Smooth muscle cell (in vitro differentiated cells): Measurements from ENCODE around the gene FBXO21. TPM values are rescaled to one million over a fixed set of nuclear protein-coding genes. Genes with fewer than 3 reads are reported as not detected.
"Not testable (repeated sequence)": the region's sequence is repeated elsewhere in the genome, so short reads cannot be mapped to it uniquely, and the experiment has no call there.

ENCODE experiments used
- DNase-seq: peaks from one replicate; lab custom pipeline; 2025; ENCODE audit not compliant: unreplicated experiment; lab: John Stamatoyannopoulos, UW
- H2AFZ ChIP-seq: fragments of 200-600 bp; sonication (generic); 2 replicates; pipeline ENCODE4 v1.6.0; 2016; ENCODE audit warnings: antibody characterized with exemption, low read depth, mild to moderate bottlenecking
- H3F3A ChIP-seq: fragments of 200-600 bp; sonication (generic); 2 replicates; pipeline ENCODE4 v1.6.0; 2017; ENCODE audit warnings: antibody characterized with exemption, low read depth
- H3K27ac ChIP-seq: fragments of 200-600 bp; sonication (generic); 2 replicates; pipeline ENCODE4 v1.5.1; 2016; ENCODE audit warnings: low read depth, mild to moderate bottlenecking
- H3K27me3 ChIP-seq: fragments of 200-600 bp; sonication (generic); 2 replicates; pipeline ENCODE4 v1.6.1; 2016; ENCODE audit warnings: low read depth, mild to moderate bottlenecking
- H3K36me3 ChIP-seq: fragments of 200-600 bp; sonication (generic); 2 replicates; pipeline ENCODE4 v1.5.1; 2016; ENCODE audit warnings: low read depth
- H3K4me1 ChIP-seq: fragments of 200-600 bp; sonication (generic); 2 replicates; pipeline ENCODE4 v1.5.1; 2016; ENCODE audit warnings: low read depth
- H3K4me2 ChIP-seq: fragments of 200-600 bp; sonication (generic); 2 replicates; pipeline ENCODE4 v1.6.0; 2016; ENCODE audit warnings: mild to moderate bottlenecking
- H3K4me3 ChIP-seq: fragments of 200-600 bp; sonication (generic); 2 replicates; pipeline ENCODE4 v1.5.1; 2016; ENCODE audit warnings: mild to moderate bottlenecking
- H3K79me2 ChIP-seq: fragments of 200-600 bp; sonication (generic); 2 replicates; pipeline ENCODE4 v1.6.0; 2016; ENCODE audit warnings: low read depth, mild to moderate bottlenecking
- H3K9ac ChIP-seq: fragments of 200-600 bp; sonication (generic); 2 replicates; pipeline ENCODE4 v1.6.0; 2016; ENCODE audit warnings: low read depth
- H3K9me3 ChIP-seq: fragments of 200-600 bp; sonication (generic); replicated peaks from 2 replicates; pipeline ENCODE4 v1.5.1; 2016; ENCODE audit warnings: low read depth
- H4K20me1 ChIP-seq: fragments of 200-600 bp; sonication (generic); 2 replicates; pipeline ENCODE4 v1.6.0; 2016; ENCODE audit warnings: low read depth
- CTCF ChIP-seq: fragments of 200-600 bp; sonication (generic); IDR thresholded peaks from 2 replicates; pipeline ENCODE4 v1.5.1; 2017; ENCODE audit warnings: borderline replicate concordance, mild to moderate bottlenecking, antibody characterized with exemption; ENCODE audit not compliant: insufficient read depth, poor library complexity, severe bottlenecking
- WGBS: methylation state at CpG from one replicate; pipeline ENCODE4 v1.1.7; 2016; ENCODE audit warnings: low lambda C conversion rate; 5-methylcytosine and 5-hydroxymethylcytosine counted together
- polyA plus RNA-seq: library from polyadenylated mRNA; unstranded; fragments of >200 nt; fragmentation: Nextera tagmentation; extraction: Ambion mirVana; gene quantifications from 2 replicates; pipeline ENCODE4 v1.2.1, GENCODE V29; 2016
- total RNA-seq: library from RNA; depleted of rRNA; stranded (reverse); fragments of >200 nt; gene quantifications from 2 replicates; pipeline ENCODE4 v1.2.3, GENCODE V29; 2014

FBXO21 gene
- total and polyA plus RNA-seq, 2 experiments from 2014 or later = 46.9 to 75.2 TPM

- no peak overlapping the region for H3K4me2 ChIP-seq
- H3K9ac ChIP-seq = no peak overlapping the region
- no peaks in the 10 kb centered on the region for H3K36me3 ChIP-seq
- no peak overlapping the region for H2AFZ ChIP-seq
- no peak for TF ChIP-seq CTCF
- no peaks in the 10 kb centered on the region for H3K4me1 ChIP-seq
- WGBS = 87% methylated on average over 16 of the region's 16 CpGs
- H3K9me3 ChIP-seq = no peaks in the 10 kb centered on the region
- DNase-seq = no peak
- H3F3A ChIP-seq = no peaks in the 10 kb centered on the region
- no peak overlapping the region for H3K4me3 ChIP-seq
- no peaks in the 10 kb centered on the region for H3K79me2 ChIP-seq
- no peaks in the 10 kb centered on the region for H3K27me3 ChIP-seq
- no peak overlapping the region for H3K27ac ChIP-seq
- no peaks in the 10 kb centered on the region for H4K20me1 ChIP-seq
These were observed 17.9 kb upstream of the FBXO21 start for GRCh38 chr12:117208206-117208605.

GRCh38 chr12:117207675-117208074 lies 17.4 kb upstream of the FBXO21 start:
- Histone ChIP-seq H3K4me1 (no peaks in the 10 kb centered on the region), H3K9ac (no peak overlapping the region), H4K20me1 (no peaks in the 10 kb centered on the region), H3K79me2 (no peaks in the 10 kb centered on the region), H3K27me3 (no peaks in the 10 kb centered on the region), H3K36me3 (no peaks in the 10 kb centered on the region), H3K4me3 (no peak overlapping the region), H3K4me2 (no peak overlapping the region), H3K9me3 (no peaks in the 10 kb centered on the region), H3K27ac (no peak overlapping the region), H3F3A (no peaks in the 10 kb centered on the region), H2AFZ (no peak overlapping the region)
- no peak for TF ChIP-seq CTCF
- WGBS = 20% methylated on average over 2 of the region's 2 CpGs
- DNase-seq = no peak

- no peak for DNase-seq
- no peaks in the 10 kb centered on the region for H3F3A ChIP-seq
- H4K20me1 ChIP-seq = no peaks in the 10 kb centered on the region
- H2AFZ ChIP-seq = no peak overlapping the region
- no peaks in the 10 kb centered on the region for H3K4me1 ChIP-seq
- no peaks in the 10 kb centered on the region for H3K36me3 ChIP-seq
- no peaks in the 10 kb centered on the region for H3K9me3 ChIP-seq
- no peaks in the 10 kb centered on the region for H3K27me3 ChIP-seq
- no peak for TF ChIP-seq CTCF
- WGBS = 91% methylated on average over 9 of the region's 9 CpGs
- no peak overlapping the region for H3K27ac ChIP-seq
- no peak overlapping the region for H3K4me3 ChIP-seq
- H3K4me2 ChIP-seq = no peak overlapping the region
- H3K9ac ChIP-seq = no peak overlapping the region
- no peaks in the 10 kb centered on the region for H3K79me2 ChIP-seq
These were observed 12.3 kb upstream of the FBXO21 start for GRCh38 chr12:117202556-117202955.

GRCh38 chr12:117202033-117202432 lies 11.8 kb upstream of the FBXO21 start:
- Histone ChIP-seq H2AFZ (no peak overlapping the region), H3K4me1 (no peaks in the 10 kb centered on the region), H3K9me3 (no peaks in the 10 kb centered on the region), H3K9ac (no peak overlapping the region), H3K4me2 (no peak overlapping the region), H3K4me3 (no peak overlapping the region), H3K36me3 (no peaks in the 10 kb centered on the region), H3F3A (no peaks in the 10 kb centered on the region), H4K20me1 (no peaks in the 10 kb centered on the region), H3K27me3 (no peaks in the 10 kb centered on the region), H3K79me2 (no peaks in the 10 kb centered on the region), H3K27ac (no peak overlapping the region)
- TF ChIP-seq CTCF = no peak
- no peak for DNase-seq
- whole genome bisulfite sequencing = 92% methylated on average over 9 of the region's 9 CpGs

GRCh38 chr12:117199956-117200744 lies 9.9 kb upstream of the FBXO21 start:
- H3K27ac ChIP-seq, H4K20me1 ChIP-seq: not testable (repeated sequence)
- WGBS = 96% methylated on average over 8 of the region's 8 CpGs

GRCh38 chr12:117196334-117196733 lies 6.1 kb upstream of the FBXO21 start:
- not testable (repeated sequence) for H3K27me3 ChIP-seq, H3K4me1 ChIP-seq
- WGBS = 90% methylated on average over 6 of the region's 6 CpGs

More at GRCh38 chr12:117199956-117200744, 9.9 kb upstream of the FBXO21 start:
- H3K27me3 ChIP-seq, H3K79me2 ChIP-seq, H3K4me2 ChIP-seq, H3K36me3 ChIP-seq, H3K4me1 ChIP-seq, H3K9me3 ChIP-seq, H3K9ac ChIP-seq, H2AFZ ChIP-seq, H3F3A ChIP-seq, H3K4me3 ChIP-seq, DNase-seq: not testable (repeated sequence)

More at GRCh38 chr12:117196334-117196733, 6.1 kb upstream of the FBXO21 start:
- not testable (repeated sequence) for H3K4me3 ChIP-seq, H3K27ac ChIP-seq, H3K9me3 ChIP-seq, DNase-seq, H3K4me2 ChIP-seq, H3K9ac ChIP-seq, H4K20me1 ChIP-seq, H2AFZ ChIP-seq, H3K36me3 ChIP-seq, H3K79me2 ChIP-seq, H3F3A ChIP-seq
